ENCODE measurements around the gene C7. TPM values are rescaled to one million over a fixed set of nuclear protein-coding genes. Genes with fewer than 3 reads are reported as not detected.

C7 gene
- total and polyA plus RNA-seq, 2 of the 8 experiments (the other 6 are each of a cell fraction or from before 2014, with no cell fraction given), result 0.08 TPM; not detected in 1

DNA sequence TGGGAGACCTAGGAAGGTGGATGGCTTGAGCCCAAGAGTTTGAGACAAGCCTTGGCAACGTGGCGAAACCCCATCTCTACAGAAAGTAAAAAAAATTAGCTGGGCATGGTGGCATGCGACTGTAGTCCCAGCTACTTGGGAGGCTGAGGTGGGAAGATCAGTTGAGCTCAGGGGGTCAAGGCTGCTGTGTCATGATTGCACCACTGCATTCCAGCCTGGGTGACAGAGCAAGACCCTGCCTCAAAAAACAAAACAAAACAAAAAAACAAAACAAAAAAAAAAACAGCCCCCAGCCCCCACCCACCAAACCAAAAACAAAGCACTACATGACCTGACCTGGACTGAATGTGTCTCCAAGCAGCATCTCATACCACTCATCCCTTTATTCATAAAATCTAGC, 33.3 kb upstream of the C7 start (continued):
- no peak for TF ChIP-seq KDM1A (IDR thresholded peaks at IDR 0.05; ENCODE audit: borderline replicate concordance, low read length)
